Naive thymus-derived CD4-positive, alpha-beta T cell (primary cell): Measurements from ENCODE around the gene PPP2R5B. TPM values are rescaled to one million over a fixed set of nuclear protein-coding genes. Genes with fewer than 3 reads are reported as not detected.
"Not testable (repeated sequence)": the region's sequence is repeated elsewhere in the genome, so short reads cannot be mapped to it uniquely, and the experiment has no call there.

Experiments
- ATAC-seq: fragments of 150-1000 bp; cut with Tn5 transposase; 2 replicates; pipeline ENCODE4 v1.10.0; 2021; ENCODE audit warnings: mild to moderate bottlenecking, moderate library complexity
- CTCF ChIA-PET: fragments of 350-600 bp; sonication (Branson Sonifier 250); formaldehyde crosslinking; loops from one replicate; lab custom pipeline; 2021; ENCODE audit warnings: antibody characterized with exemption; lab: Charles Lee
- POLR2A ChIA-PET: fragments of 350-600 bp; sonication (Branson Sonifier 250); formaldehyde crosslinking; loops from one replicate; lab custom pipeline; 2021; ENCODE audit warnings: antibody characterized with exemption, inconsistent platforms; lab: Charles Lee
- DNase-seq, 9 donors: peaks; one replicate each; pipeline versions ENCODE4 v3.0.0 to v3.0.0-alpha.2; 2020 to 2022; ENCODE audit warnings: mixed read lengths in 1 of 9
- H3K27ac ChIP-seq: one replicate; pipeline ENCODE4 v1.7.0; 2013; ENCODE audit warnings: mild to moderate bottlenecking, low read depth, low read length, moderate library complexity
- H3K27me3 ChIP-seq, 2 donors: one replicate each; pipeline ENCODE4 v1.7.0; 2013; ENCODE audit warnings: low read length in 2 of 2, mild to moderate bottlenecking in 2 of 2, moderate library complexity in 2 of 2; ENCODE audit not compliant: control insufficient read depth in 2 of 2, insufficient read depth in 2 of 2
- H3K36me3 ChIP-seq, 3 experiments: 1 replicate in 2 of 3; 2 replicates in 1 of 3; pipeline ENCODE4 v1.7.0; 2013; ENCODE audit warnings: low read length in 3 of 3, mild to moderate bottlenecking in 3 of 3, moderate library complexity in 1 of 3; ENCODE audit not compliant: insufficient read depth in 3 of 3, control insufficient read depth in 2 of 3
- H3K4me1 ChIP-seq, 2 donors: one replicate each; pipeline ENCODE4 v1.7.0; 2013; ENCODE audit warnings: low read length in 2 of 2, mild to moderate bottlenecking in 2 of 2, moderate library complexity in 1 of 2; ENCODE audit not compliant: control insufficient read depth in 2 of 2, insufficient read depth in 2 of 2
- H3K4me3 ChIP-seq: 2 replicates; pipeline ENCODE4 v1.7.0; 2013; ENCODE audit warnings: mild to moderate bottlenecking, low read length
- H3K9me3 ChIP-seq, 3 experiments: 1 replicate in 2 of 3; 2 replicates in 1 of 3; pipeline ENCODE4 v1.7.0; 2013; ENCODE audit warnings: low read length in 3 of 3; ENCODE audit not compliant: control insufficient read depth in 2 of 3
- H3K27ac Mint-ChIP-seq, 9 donors: one replicate each; pipeline ENCODE4 v1.8.0; 2020 to 2022; ENCODE audit warnings: mixed read lengths in 9 of 9, mild to moderate bottlenecking in 8 of 9, moderate library complexity in 5 of 9, inconsistent platforms in 2 of 9
- H3K27me3 Mint-ChIP-seq, 5 donors: one replicate each; pipeline ENCODE4 v1.8.0; 2021 to 2022; ENCODE audit warnings: mixed read lengths in 5 of 5, mild to moderate bottlenecking in 1 of 5
- H3K36me3 Mint-ChIP-seq, 5 donors: one replicate each; pipeline ENCODE4 v1.8.0; 2020 to 2022; ENCODE audit warnings: mixed read lengths in 5 of 5, mild to moderate bottlenecking in 3 of 5, inconsistent platforms in 1 of 5
- H3K4me1 Mint-ChIP-seq, 7 donors: one replicate each; pipeline ENCODE4 v1.8.0; 2020 to 2022; ENCODE audit warnings: mixed read lengths in 7 of 7, mild to moderate bottlenecking in 3 of 7, inconsistent platforms in 1 of 7
- H3K4me3 Mint-ChIP-seq, 10 donors: one replicate each; pipeline ENCODE4 v1.8.0; 2020 to 2022; ENCODE audit warnings: mild to moderate bottlenecking in 10 of 10, mixed read lengths in 10 of 10, moderate library complexity in 6 of 10, inconsistent platforms in 2 of 10
- H3K9me3 Mint-ChIP-seq, 11 donors: one replicate each; pipeline ENCODE4 v1.8.0; 2020 to 2022; ENCODE audit warnings: mixed read lengths in 11 of 11, mild to moderate bottlenecking in 4 of 11, inconsistent platforms in 1 of 11, moderate library complexity in 1 of 11
- intact Hi-C, 2 donors: fragments of 100-400 bp; cut with micrococcal nuclease; formaldehyde crosslinking; loops; one replicate each; pipeline ENCODE4 v1.15.1; 2023
- microRNA-seq: library from miRNA; unstranded; fragments of <30 nt; microRNA quantifications from one replicate; pipeline ENCODE4 v1.2.0, GENCODE V29; 2022; ENCODE audit warnings: borderline microRNAs expressed
- polyA plus RNA-seq, 2 donors: library from polyadenylated mRNA; unstranded; fragments of 300-500 nt; fragmentation: Illumina TruSeq; gene quantifications; one replicate each; pipeline ENCODE4 v1.2.3, GENCODE V29; 2021
- total RNA-seq, 6 experiments: library from RNA in 5 of 6; stranded (reverse) in 5 of 6; gene quantifications; 1 replicate in 5 of 6; 2 replicates in 1 of 6; pipeline ENCODE4 v1.2.3 and lab custom pipeline; 2021 to 2026

PPP2R5B gene
- total and polyA plus RNA-seq, 7 experiments from 2014 or later: 4.5 to 19.1 (median 13.1) TPM

DNA sequence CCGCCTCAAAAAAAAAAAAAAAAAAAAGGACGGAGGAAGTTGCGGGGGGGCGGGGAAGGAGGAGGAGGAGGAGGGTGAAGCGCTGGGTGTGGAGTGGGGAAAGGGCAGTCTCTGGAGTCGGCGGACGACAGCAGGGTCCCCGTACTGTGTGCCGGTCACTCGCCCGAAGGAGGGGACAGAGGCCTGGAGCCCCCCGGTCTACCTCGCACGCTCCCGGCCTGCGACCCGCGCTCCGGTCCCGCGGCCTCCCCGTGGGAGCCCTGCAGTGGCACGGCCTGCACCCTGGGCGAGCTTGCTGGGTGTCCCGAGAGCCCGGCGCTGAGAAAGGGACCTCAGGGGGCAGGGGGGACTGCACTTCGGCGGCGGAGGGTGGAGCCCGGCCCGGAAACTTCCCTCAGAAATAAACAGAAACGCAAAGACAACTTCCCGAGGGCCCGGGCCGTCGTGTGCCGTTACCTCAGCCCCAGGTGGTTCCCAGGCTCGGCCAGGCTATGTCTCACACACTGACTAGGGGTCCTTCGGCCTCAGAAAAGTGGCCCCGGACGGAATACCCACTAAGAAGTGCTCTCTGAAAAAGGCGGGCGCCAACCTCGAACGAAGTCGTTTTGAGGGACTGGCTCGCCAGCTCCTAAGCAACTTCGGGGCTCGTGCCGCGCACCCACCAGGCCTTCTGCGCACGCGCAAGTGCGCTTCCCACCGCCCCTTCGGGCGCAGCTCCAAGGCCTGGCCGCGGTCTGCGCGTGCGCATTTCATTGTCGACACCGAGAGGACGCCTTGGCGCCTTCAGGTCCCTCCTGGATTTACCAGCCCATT lies 47.1 kb downstream of the PPP2R5B start, which contains the start of gene MAJIN:
Gene MAJIN, minus strand, starts transcription at position 688 of the 813 bp plus-strand sequence. CDS start 12,703 bp downstream, outside the sequence.
- DNase-seq (peak; percentile 80 to 92 (median 87)), ATAC-seq (peak; percentile 86)
- Histone ChIP-seq H3K36me3 (no peaks in the 10 kb centered on the region), H3K9me3 (no peaks in the 10 kb centered on the region), H3K27me3 (no peaks in the 10 kb centered on the region), H3K4me1 (peaks cover 0 to 8% of the 10 kb centered on the region in 2 donors), H3K27ac (peak within 1 kb of the TSS; percentile 63), H3K4me3 (peak within 1 kb of the TSS; percentile 32)
- H3K4me3 Mint-ChIP-seq: peak within 1 kb of the TSS; percentile 60 to 87 (median 78)
- peak within 1 kb of the TSS; percentile 70 to 91 (median 83) for H3K27ac Mint-ChIP-seq
- H3K4me1 Mint-ChIP-seq: peaks cover 0 to 23% (median 14%) of the 10 kb centered on the region in 7 donors
- intact Hi-C loops: loop anchor here in 1 of 2 donors (1.0 kb wide), 1 partner anchor 47 kb away; the partner anchor contains the start of gene PPP2R5B
- H3K9me3 Mint-ChIP-seq: no peaks in the 10 kb centered on the region
- ChIA-PET POLR2A (interaction anchor here (0.9 to 1.9 kb wide), 4 partner anchors 123 to 193 kb away, joined by 3 to 5 read pairs (median 4); partner anchors contain the start of genes FAU, MEN1, MRPL49 and SF1), CTCF (interaction anchor here (0.5 kb wide), 1 partner anchor 269 kb away, joined by 3 read pairs; no protein-coding TSS in a partner anchor)
- no peaks in the 10 kb centered on the region for H3K27me3 Mint-ChIP-seq
- no peaks in the 10 kb centered on the region for H3K36me3 Mint-ChIP-seq

DNA sequence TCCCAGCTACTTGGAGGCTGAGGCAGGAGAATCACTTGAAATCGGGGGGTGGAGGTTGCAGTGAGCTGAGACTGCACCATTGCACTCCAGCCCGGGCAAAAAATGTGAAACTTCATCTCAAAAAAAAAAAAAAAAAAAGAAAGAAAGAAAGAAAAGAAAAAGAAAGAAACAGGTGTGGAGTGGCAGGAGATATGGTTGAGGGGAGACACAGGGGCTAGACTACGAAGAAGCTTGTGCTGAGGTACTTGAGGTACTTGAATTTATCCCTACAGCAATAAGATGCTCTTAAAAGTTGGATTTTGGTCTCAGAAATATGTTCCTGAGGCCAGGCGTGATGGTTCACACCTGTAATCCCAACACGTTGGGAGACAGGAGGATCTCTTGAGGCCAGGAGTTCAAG lies 49.6 kb downstream of the PPP2R5B start:
- Histone ChIP-seq H3K4me1 (peaks cover 0 to 8% of the 10 kb centered on the region in 2 donors), H3K27ac (no peak overlapping the region), H3K36me3 (no peaks in the 10 kb centered on the region), H3K4me3 (no peak overlapping the region), H3K27me3 (no peaks in the 10 kb centered on the region), H3K9me3 (no peaks in the 10 kb centered on the region)
- Mint-ChIP-seq H3K9me3 (peaks cover 0 to 5% (median 0%) of the 10 kb centered on the region in 11 donors), H3K27me3 (no peaks in the 10 kb centered on the region), H3K4me3 (no peak overlapping the region), H3K36me3 (no peaks in the 10 kb centered on the region), H3K4me1 (peaks cover 0 to 20% (median 14%) of the 10 kb centered on the region in 7 donors), H3K27ac (peak overlapping the region in 1 of 9 donors; percentile 47)
- DNase-seq: no peak
- ChIA-PET POLR2A (no interaction called here), CTCF (no interaction called here)
- intact Hi-C loops: no loop called here
- ATAC-seq: no peak

DNA sequence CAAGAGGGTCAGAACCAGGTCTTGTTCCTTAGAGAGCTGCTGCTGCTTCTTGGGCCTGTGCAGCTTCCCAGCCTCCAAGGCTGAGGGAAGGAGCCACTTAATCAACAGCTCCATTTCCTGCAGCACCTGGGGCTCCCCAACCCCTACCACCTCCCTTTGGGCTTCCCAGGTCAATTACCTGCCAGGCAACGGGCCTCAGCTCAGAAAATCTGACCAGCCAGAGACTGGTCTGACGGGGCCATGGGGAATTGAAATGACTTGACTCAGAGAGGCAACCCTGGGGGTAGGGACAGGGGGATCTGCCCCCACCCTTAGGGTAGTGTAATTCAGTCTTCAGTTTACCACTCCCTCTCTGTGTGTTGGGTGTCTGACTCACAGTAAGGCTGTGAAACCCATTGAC lies 52.2 kb downstream of the PPP2R5B start:
- H3K27me3 Mint-ChIP-seq: peaks cover 0 to 4% (median 4%) of the 10 kb centered on the region in 5 donors
- H3K9me3 Mint-ChIP-seq: peaks cover 0 to 5% (median 0%) of the 10 kb centered on the region in 11 donors
- Histone ChIP-seq H3K4me1 (peaks cover 0 to 6% of the 10 kb centered on the region in 2 donors), H3K9me3 (no peaks in the 10 kb centered on the region), H3K36me3 (no peaks in the 10 kb centered on the region), H3K27me3 (no peaks in the 10 kb centered on the region), H3K4me3 (no peak overlapping the region), H3K27ac (no peak overlapping the region)
- no peak for ATAC-seq
- no peak overlapping the region for H3K27ac Mint-ChIP-seq
- H3K36me3 Mint-ChIP-seq: no peaks in the 10 kb centered on the region
- peaks cover 0 to 7% (median 5%) of the 10 kb centered on the region in 7 donors for H3K4me1 Mint-ChIP-seq
- DNase-seq: no peak
- ChIA-PET CTCF (no interaction called here), POLR2A (no interaction called here)
- no peak overlapping the region for H3K4me3 Mint-ChIP-seq
- intact Hi-C loops: no loop called here

DNA sequence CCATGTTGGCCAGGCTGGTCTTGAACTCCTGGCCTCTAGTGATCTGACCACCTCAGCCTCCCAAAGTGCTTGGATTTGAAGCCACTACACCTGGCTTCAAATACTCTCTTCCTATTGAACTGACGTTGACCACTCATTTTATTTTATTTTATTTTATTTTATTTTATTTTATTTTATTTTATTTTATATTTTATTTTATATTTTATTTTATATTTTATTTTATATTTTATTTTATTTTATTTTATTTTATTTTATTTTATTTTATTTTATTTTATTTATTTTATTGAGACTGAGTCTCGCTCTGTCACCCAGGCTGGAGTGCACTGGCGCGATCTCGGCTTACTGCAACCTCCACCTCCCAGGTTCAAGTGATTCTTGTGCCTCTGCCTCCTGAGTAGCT lies 58.9 kb downstream of the PPP2R5B start:
- H3K4me1 ChIP-seq, H3K4me3 Mint-ChIP-seq, H3K9me3 Mint-ChIP-seq, POLR2A ChIA-PET, H3K36me3 ChIP-seq, intact Hi-C loops, H3K4me1 Mint-ChIP-seq, H3K4me3 ChIP-seq, H3K27ac Mint-ChIP-seq, ATAC-seq, H3K36me3 Mint-ChIP-seq, H3K9me3 ChIP-seq, H3K27me3 ChIP-seq, H3K27ac ChIP-seq, CTCF ChIA-PET, DNase-seq: not testable (repeated sequence)
- H3K27me3 Mint-ChIP-seq: peaks cover 0 to 19% (median 8%) of the 10 kb centered on the region in 5 donors

Small RNA genes lying within 50 kb of the gene (microRNA-seq; reads per million reads assigned to microRNA genes)
- not detected for gene MIR6749
- not detected for gene MIR6750

Other genes with a start within 250 kb of the PPP2R5B start
- under 1 TPM in 3 of 5 experiments, not detected in 2; 0.07 to 0.71 (median 0.27) TPM for gene NRXN2, start 201.5 kb upstream of the PPP2R5B start, total RNA-seq
- gene NRXN2, start 201.5 kb upstream of the PPP2R5B start, polyA plus RNA-seq: not detected
- gene RASGRP2, start 180.5 kb upstream of the PPP2R5B start, total RNA-seq: 100 to 1,000 TPM; 211 to 697 (median 654) TPM
- 100 to 1,000 TPM; 197 to 312 TPM for gene RASGRP2, start 180.5 kb upstream of the PPP2R5B start, polyA plus RNA-seq
- 10 to 100 TPM in 4 of 5 experiments, 1 to 10 TPM in 1; 8.0 to 16.2 (median 13.9) TPM for gene PYGM, start 164.7 kb upstream of the PPP2R5B start, total RNA-seq
- under 1 TPM; 0.26 to 0.64 TPM for gene PYGM, start 164.7 kb upstream of the PPP2R5B start, polyA plus RNA-seq
- gene SF1, start 146.1 kb upstream of the PPP2R5B start, total RNA-seq: 1,000 to 10,000 TPM in 2 of 5 experiments, 100 to 1,000 TPM in 3; 462 to 1,612 (median 904) TPM
- gene SF1, start 146.1 kb upstream of the PPP2R5B start, polyA plus RNA-seq: 100 to 1,000 TPM; 101 to 155 TPM
- 100 to 1,000 TPM in 2 of 5 experiments, 10 to 100 TPM in 3; 75.2 to 130 (median 84.3) TPM for gene MAP4K2, start 121.5 kb upstream of the PPP2R5B start, total RNA-seq
- gene MAP4K2, start 121.5 kb upstream of the PPP2R5B start, polyA plus RNA-seq: 10 to 100 TPM; 40.7 to 63.0 TPM
- gene MEN1, start 114.1 kb upstream of the PPP2R5B start, total RNA-seq: 10 to 100 TPM; 25.7 to 46.4 (median 38.0) TPM
- 10 to 100 TPM; 33.8 to 54.9 TPM for gene MEN1, start 114.1 kb upstream of the PPP2R5B start, polyA plus RNA-seq
- gene CDC42BPG, start 80.0 kb upstream of the PPP2R5B start, total RNA-seq: 1 to 10 TPM in 4 of 5 experiments, under 1 TPM in 1; 0.22 to 9.2 (median 8.1) TPM
- gene CDC42BPG, start 80.0 kb upstream of the PPP2R5B start, polyA plus RNA-seq: under 1 TPM; 0.27 to 0.47 TPM
- 100 to 1,000 TPM; 124 to 263 (median 208) TPM for gene EHD1, start 46.1 kb upstream of the PPP2R5B start, total RNA-seq
- gene EHD1, start 46.1 kb upstream of the PPP2R5B start, polyA plus RNA-seq: 100 to 1,000 TPM; 102 to 141 TPM
- gene ATG2A, start 7.5 kb upstream of the PPP2R5B start, total RNA-seq: 100 to 1,000 TPM in 1 of 5 experiments, 10 to 100 TPM in 4; 30.6 to 105 (median 36.2) TPM
- gene ATG2A, start 7.5 kb upstream of the PPP2R5B start, polyA plus RNA-seq: 1 to 10 TPM; 3.4 to 5.2 TPM
- under 1 TPM in 1 of 5 experiments, not detected in 4; 0.48 TPM for gene GPHA2, start 11.2 kb downstream of the PPP2R5B start, total RNA-seq
- not detected for gene GPHA2, start 11.2 kb downstream of the PPP2R5B start, polyA plus RNA-seq
- 1 to 10 TPM in 1 of 5 experiments, under 1 TPM in 3, not detected in 1; 0.48 to 1.1 (median 0.85) TPM for gene MAJIN, start 47.4 kb downstream of the PPP2R5B start, total RNA-seq
- 1 to 10 TPM in 1 of 2 donors, not detected in 1; 1.2 TPM for gene MAJIN, start 47.4 kb downstream of the PPP2R5B start, polyA plus RNA-seq
- gene BATF2, start 72.3 kb downstream of the PPP2R5B start, total RNA-seq: under 1 TPM in 1 of 5 experiments, not detected in 4; 0.39 TPM
- gene BATF2, start 72.3 kb downstream of the PPP2R5B start, polyA plus RNA-seq: not detected
- 10 to 100 TPM; 22.6 to 60.8 (median 32.2) TPM for gene ARL2, start 89.5 kb downstream of the PPP2R5B start, total RNA-seq
- gene ARL2, start 89.5 kb downstream of the PPP2R5B start, polyA plus RNA-seq: 10 to 100 TPM; 90.0 to 96.1 TPM
- gene SNX15, start 102.8 kb downstream of the PPP2R5B start, total RNA-seq: 10 to 100 TPM; 13.1 to 29.0 (median 21.7) TPM
- gene SNX15, start 102.8 kb downstream of the PPP2R5B start, polyA plus RNA-seq: 10 to 100 TPM; 13.7 to 15.7 TPM
- gene SAC3D1, start 116.5 kb downstream of the PPP2R5B start, total RNA-seq: 10 to 100 TPM in 1 of 5 experiments, 1 to 10 TPM in 4; 2.7 to 18.2 (median 8.6) TPM
- 10 to 100 TPM; 11.5 to 17.2 TPM for gene SAC3D1, start 116.5 kb downstream of the PPP2R5B start, polyA plus RNA-seq
- gene NAALADL1, start 133.9 kb downstream of the PPP2R5B start, total RNA-seq: 10 to 100 TPM; 12.2 to 23.4 (median 18.8) TPM
- gene NAALADL1, start 133.9 kb downstream of the PPP2R5B start, polyA plus RNA-seq: 10 to 100 TPM; 18.6 to 25.3 TPM
- gene CDCA5, start 159.4 kb downstream of the PPP2R5B start, total RNA-seq: 10 to 100 TPM in 1 of 5 experiments, 1 to 10 TPM in 1, under 1 TPM in 3; 0.56 to 68.1 (median 0.81) TPM
- gene CDCA5, start 159.4 kb downstream of the PPP2R5B start, polyA plus RNA-seq: under 1 TPM; 0.31 to 0.47 TPM
- gene ZFPL1, start 159.5 kb downstream of the PPP2R5B start, total RNA-seq: 10 to 100 TPM; 29.9 to 53.0 (median 49.3) TPM
- 10 to 100 TPM; 24.2 to 30.9 TPM for gene ZFPL1, start 159.5 kb downstream of the PPP2R5B start, polyA plus RNA-seq
- 100 to 1,000 TPM; 159 to 269 (median 256) TPM for gene VPS51, start 171.5 kb downstream of the PPP2R5B start, total RNA-seq
- 100 to 1,000 TPM; 106 to 130 TPM for gene VPS51, start 171.5 kb downstream of the PPP2R5B start, polyA plus RNA-seq
- 10 to 100 TPM; 21.6 to 37.8 (median 30.8) TPM for gene TM7SF2, start 187.2 kb downstream of the PPP2R5B start, total RNA-seq
- 10 to 100 TPM; 15.0 to 21.1 TPM for gene TM7SF2, start 187.2 kb downstream of the PPP2R5B start, polyA plus RNA-seq
- gene ZNHIT2, start 193.0 kb downstream of the PPP2R5B start, total RNA-seq: 10 to 100 TPM in 4 of 5 experiments, 1 to 10 TPM in 1; 9.9 to 18.2 (median 11.3) TPM
- 10 to 100 TPM; 29.9 to 35.6 TPM for gene ZNHIT2, start 193.0 kb downstream of the PPP2R5B start, polyA plus RNA-seq
- gene FAU, start 197.4 kb downstream of the PPP2R5B start, total RNA-seq: 1,000 to 10,000 TPM; 1,053 to 1,849 (median 1,722) TPM
- gene FAU, start 197.4 kb downstream of the PPP2R5B start, polyA plus RNA-seq: 1,000 to 10,000 TPM; 1,055 to 1,372 TPM
- gene MRPL49, start 197.6 kb downstream of the PPP2R5B start, total RNA-seq: 10 to 100 TPM; 38.1 to 65.5 (median 51.9) TPM
- gene MRPL49, start 197.6 kb downstream of the PPP2R5B start, polyA plus RNA-seq: 100 to 1,000 TPM in 1 of 2 donors, 10 to 100 TPM in 1; 93.7 to 102 TPM
- gene SYVN1, start 209.8 kb downstream of the PPP2R5B start, total RNA-seq: 10 to 100 TPM; 61.0 to 84.6 (median 67.9) TPM
- 10 to 100 TPM in 1 of 2 donors, 1 to 10 TPM in 1; 8.6 to 15.0 TPM for gene SYVN1, start 209.8 kb downstream of the PPP2R5B start, polyA plus RNA-seq
- not detected for gene SPDYC, start 245.5 kb downstream of the PPP2R5B start, total RNA-seq
- not detected for gene SPDYC, start 245.5 kb downstream of the PPP2R5B start, polyA plus RNA-seq